ENCODE results near the gene PARL.

DNA sequence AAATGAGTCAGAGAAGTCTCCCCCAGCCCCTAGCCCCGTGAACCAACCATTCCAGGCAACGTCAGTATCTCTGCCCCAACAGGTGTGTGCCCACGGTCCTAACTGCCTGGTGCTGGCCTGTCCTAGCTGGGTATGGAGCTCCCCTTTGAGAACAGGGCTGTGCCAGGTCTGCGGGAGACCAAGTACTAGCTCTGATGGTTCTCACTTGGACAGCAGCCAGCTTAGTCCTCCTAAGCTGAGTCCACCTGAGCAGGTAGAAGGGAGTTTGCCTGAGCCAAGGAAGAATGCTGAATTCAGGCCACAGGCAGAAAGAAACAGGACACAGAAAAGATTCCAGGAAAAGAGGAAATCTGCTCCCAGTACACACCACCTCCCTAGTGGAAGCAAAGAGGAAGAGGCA is 33.1 kb upstream of the PARL start:
- TF ChIP-seq, protein P1, sequence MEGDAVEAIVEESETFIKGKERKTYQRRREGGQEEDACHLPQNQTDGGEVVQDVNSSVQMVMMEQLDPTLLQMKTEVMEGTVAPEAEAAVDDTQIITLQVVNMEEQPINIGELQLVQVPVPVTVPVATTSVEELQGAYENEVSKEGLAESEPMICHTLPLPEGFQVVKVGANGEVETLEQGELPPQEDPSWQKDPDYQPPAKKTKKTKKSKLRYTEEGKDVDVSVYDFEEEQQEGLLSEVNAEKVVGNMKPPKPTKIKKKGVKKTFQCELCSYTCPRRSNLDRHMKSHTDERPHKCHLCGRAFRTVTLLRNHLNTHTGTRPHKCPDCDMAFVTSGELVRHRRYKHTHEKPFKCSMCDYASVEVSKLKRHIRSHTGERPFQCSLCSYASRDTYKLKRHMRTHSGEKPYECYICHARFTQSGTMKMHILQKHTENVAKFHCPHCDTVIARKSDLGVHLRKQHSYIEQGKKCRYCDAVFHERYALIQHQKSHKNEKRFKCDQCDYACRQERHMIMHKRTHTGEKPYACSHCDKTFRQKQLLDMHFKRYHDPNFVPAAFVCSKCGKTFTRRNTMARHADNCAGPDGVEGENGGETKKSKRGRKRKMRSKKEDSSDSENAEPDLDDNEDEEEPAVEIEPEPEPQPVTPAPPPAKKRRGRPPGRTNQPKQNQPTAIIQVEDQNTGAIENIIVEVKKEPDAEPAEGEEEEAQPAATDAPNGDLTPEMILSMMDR (conservative IDR thresholded peaks at IDR 0.05 in 1 of 2, IDR thresholded peaks at IDR 0.05 in 1 of 2; ENCODE audit: low read depth in 1 of 2, low read length in 2 of 2), result no peak
- TF ChIP-seq EZH2 (IDR thresholded peaks at IDR 0.05; ENCODE audit: low read length, missing control alignments), result no peak
